HG03108 (cell line): ENCODE data around the gene NAV2.

Experiments
- ATAC-seq: cut with Tn5 transposase; IDR thresholded peaks from one replicate; pipeline ENCODE4 v1.9.1; 2021; ENCODE audit warnings: moderate library complexity; ENCODE audit not compliant: unreplicated experiment

Gene NAV2

GRCh38 chr11:19686234-19686633, 26.4 kb upstream of the NAV2 start:
- ATAC-seq = no peak

DNA sequence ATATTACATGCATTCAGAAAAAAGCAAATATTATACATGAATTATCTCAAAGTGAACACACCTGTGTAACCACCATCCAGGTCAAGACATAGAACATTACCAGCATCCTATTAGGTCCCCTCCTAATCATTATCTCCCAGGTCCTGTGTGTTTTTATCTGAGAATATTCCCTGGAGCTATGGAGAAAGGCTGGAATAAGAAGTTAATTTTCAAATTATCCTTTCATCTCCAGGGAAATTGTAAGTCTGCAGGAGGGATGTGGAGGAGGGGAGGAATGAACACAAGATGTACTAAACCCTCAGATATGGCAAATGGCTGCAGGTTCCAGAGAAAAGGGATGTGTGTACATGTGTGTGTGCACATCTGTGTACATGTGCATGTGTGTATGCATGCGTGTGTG, 25.2 kb upstream of the NAV2 start:
- no peak for ATAC-seq

- no peak for ATAC-seq
These were observed 23.2 kb upstream of the NAV2 start for GRCh38 chr11:19689281-19690000.

DNA sequence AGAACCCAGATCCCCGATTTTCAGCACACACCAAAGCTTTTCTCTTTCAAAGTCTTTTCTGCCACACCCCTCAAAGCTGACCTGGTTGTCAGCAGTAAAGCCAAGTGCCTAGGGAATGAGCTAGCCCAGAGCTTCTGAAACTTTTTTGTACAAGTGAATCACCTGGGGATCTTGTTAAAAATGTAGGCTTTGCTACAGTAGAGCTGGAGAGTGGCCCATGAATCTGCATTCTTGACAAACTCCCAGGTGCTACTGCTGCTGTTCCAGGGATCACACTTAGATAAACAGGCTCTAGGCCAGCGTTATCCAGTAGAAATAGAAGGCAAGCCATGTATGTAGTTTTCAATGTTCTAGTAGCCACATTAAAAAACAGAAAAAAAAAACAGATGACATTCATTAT, 21.8 kb upstream of the NAV2 start:
- no peak for ATAC-seq

- no peak for ATAC-seq
These were observed 20.7 kb upstream of the NAV2 start for GRCh38 chr11:19691815-19692500.

- ATAC-seq = no peak
These were observed 19.5 kb upstream of the NAV2 start for GRCh38 chr11:19693146-19693545.

DNA sequence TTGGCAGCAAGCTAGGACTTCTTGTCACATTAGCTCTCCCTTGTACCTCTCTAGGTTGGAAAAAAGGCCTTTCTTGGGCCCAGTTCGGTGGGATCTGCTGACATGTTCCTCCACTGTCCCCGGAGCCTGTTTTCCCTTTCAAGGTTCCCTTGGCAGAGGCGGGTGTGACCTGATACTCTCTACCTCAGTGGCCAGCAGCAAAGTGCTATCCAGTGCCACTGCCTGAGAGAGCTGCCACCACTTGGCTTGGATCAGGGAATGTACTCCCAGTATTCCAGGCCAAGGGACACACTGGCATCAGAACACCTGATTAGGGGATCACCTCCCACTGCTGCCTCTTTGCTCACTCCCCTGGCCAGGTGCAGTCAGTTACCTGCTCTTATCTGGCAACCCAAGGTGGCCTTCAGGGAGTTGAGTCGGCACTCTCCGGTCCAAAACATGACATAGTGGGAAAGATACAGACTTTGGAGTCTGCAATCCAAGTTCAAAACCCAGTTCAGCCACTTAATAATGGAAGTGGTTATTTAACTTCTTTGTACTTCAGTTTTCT, 17.8 kb upstream of the NAV2 start:
- ATAC-seq = no peak

DNA sequence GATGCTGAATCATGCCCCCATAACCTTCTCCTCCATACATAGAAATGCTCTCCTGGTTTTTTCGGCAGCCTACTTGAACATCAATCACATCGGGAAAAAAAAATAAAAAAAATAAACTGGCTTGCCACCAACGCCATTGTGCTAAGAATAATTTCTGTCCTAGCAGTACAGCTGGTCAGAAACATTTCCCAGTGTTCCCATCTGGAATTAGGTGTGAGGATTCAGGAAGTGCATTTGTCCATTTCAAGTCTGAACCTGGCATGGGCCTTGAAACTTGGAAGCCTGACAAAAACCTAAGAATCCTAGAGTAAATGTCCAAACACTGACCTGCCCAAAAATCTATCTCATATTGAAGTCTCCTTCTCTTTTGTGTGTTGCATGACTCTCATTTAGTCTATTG, 16.6 kb upstream of the NAV2 start:
- no peak for ATAC-seq

- ATAC-seq = no peak
These were observed 15.7 kb upstream of the NAV2 start for GRCh38 chr11:19696904-19697303.

DNA sequence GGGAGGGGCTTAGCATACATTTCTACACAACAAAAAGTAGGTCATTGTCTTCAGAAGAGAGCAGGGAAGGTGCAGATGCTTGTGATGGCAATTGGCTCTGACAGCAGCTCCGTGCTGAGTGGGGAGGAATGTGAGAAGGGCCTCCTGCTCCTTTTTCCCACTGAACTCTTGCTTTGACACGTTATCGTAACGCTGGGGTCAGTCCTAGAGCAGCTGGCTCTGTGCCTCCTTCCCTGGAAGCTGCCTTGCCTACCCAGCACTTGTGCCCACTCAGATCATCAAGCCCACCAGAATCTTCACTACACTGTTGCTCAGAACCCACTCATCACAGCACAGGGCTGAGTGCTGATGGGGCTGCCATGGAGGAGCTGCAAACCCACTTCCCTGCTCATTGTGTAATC, 14.9 kb upstream of the NAV2 start:
- ATAC-seq = no peak

DNA sequence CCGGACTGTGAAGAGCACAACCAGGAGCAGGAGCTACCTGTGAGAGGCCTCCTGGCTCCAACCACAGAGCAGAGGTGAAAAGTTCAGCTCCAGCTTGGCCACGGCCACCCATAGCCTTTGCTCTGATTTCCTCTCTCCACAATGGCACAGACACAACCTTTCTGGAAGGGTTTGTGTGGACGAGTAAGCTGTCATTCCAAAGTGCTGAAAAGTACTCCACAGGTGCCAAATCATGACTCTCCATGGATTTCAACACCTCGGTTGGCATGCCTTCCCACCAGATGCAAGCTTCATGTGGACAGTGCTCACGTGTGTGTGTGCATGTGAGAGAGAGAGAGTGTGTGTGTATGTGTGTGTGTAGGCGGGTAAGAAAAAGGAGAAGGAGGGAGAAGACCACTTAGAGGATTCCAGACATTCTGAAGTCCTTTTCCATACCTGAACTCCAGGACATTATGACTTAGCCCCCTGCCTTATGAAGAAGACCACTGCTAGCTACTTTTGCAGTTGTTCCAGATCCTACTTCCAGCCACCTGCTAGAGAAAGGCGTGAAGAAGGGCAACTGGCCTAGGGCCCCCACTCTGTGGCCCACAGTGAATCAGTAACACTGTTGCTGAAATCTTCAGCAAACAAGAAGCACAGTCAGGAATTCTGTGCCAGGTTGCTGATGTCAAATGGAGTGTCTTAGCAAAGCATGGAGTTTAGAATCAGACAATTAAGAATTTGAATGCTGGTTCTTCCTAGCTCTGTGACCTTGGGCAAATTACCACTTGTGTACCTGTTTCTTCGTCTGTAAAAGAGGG, 13.9 kb upstream of the NAV2 start:
- no peak for ATAC-seq

DNA sequence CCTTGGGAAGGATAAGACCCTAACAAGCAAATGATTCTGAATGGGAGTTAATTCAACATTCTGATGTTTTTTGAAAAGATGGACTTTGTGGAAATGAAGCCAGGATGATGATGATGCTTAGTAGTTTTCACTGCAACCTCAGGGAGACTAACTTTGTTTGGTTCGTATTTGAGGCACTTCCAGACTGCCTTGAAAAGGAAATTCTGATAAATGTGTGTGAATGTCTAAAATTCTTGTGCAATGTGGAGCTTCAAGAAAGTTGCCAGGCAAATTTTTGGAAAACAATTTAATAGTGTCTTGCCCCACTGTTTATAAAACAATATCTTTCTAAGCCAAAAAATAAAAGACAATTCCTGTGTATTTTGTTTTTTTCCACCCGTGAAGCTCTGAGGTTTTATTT, 11.2 kb upstream of the NAV2 start:
- no peak for ATAC-seq

GRCh38 chr11:19702620-19703019, 10.0 kb upstream of the NAV2 start:
- ATAC-seq = no peak

- no peak for ATAC-seq
These were observed 9.4 kb upstream of the NAV2 start for GRCh38 chr11:19703211-19703610.

DNA sequence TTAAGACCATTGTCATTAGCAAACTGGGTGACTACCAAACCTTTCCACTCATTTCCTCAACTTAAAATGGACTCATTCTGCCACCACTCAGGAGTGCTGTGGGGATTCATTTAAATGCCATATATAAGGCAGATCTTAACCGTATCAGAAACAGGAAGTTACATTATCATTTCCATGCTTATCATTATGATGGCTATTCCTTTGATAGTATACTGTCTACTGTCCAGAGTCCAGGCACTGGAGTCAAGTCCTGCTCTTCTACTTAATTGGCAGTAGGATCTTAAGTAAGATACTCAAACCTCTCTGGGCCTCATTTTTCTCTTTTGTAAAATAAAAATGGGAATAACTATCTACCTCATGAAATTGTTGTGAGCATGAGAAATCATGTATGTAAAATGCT, 8.4 kb upstream of the NAV2 start:
- ATAC-seq = no peak

DNA sequence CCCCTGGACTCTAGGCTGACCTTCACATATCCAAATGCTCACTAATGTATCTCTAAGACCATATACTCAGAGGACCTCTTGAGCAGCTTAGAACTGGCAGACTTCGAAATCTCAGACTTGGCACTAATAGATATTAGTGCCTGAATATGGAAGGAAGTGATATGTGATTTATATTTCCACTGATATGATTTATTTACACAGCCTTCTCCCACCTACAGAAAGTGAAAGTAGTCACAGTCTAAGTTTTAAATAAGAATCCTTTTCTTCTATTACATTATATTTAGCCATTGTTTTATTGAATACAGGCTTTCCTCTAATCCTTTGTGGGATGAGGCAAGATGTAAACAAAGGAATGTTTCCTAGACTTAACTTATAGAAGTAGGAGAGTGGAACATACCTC, 6.7 kb upstream of the NAV2 start:
- no peak for ATAC-seq

- no peak for ATAC-seq
These were observed 741 bp upstream of the NAV2 start for GRCh38 chr11:19711911-19712280.

DNA sequence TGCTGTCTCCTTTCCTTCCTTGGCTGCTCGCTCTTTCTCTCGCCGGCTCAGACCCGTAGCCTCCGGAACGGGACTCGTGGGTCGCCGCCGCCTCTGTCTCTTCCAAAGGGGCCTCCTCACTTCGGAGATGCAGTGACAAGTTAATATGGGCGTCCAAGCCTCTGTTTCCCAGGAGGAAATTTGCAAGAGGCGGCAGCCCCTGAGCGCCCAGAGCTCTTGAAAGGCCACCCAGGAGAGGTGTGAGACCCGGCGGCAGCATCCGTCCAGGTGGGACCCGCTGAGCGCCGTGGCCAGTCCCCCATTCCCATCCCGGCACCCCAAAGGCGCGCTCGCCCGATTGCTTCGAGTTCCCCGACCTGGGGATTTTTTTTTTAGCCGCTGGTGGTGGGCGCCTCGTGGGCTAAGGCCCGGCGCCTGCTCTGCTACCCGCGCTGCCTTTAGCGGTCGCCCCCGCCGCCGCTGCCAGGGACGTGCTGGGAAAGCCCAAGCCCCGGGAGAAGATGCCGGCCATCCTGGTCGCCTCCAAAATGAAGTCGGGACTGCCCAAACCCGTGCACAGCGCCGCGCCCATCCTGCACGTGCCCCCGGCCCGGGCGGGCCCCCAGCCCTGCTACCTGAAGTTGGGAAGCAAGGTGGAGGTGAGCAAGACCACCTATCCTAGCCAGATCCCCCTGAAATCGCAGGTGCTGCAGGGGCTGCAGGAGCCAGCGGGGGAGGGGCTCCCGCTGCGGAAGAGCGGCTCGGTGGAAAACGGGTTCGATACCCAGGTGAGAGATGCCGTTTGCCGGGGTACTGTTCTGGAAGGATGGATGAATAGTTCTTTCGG, 772 bp downstream of the NAV2 start:
- ATAC-seq = peak; percentile 11

GRCh38 chr11:19714022-19714386, 1.4 kb downstream of the NAV2 start:
- no peak for ATAC-seq

DNA sequence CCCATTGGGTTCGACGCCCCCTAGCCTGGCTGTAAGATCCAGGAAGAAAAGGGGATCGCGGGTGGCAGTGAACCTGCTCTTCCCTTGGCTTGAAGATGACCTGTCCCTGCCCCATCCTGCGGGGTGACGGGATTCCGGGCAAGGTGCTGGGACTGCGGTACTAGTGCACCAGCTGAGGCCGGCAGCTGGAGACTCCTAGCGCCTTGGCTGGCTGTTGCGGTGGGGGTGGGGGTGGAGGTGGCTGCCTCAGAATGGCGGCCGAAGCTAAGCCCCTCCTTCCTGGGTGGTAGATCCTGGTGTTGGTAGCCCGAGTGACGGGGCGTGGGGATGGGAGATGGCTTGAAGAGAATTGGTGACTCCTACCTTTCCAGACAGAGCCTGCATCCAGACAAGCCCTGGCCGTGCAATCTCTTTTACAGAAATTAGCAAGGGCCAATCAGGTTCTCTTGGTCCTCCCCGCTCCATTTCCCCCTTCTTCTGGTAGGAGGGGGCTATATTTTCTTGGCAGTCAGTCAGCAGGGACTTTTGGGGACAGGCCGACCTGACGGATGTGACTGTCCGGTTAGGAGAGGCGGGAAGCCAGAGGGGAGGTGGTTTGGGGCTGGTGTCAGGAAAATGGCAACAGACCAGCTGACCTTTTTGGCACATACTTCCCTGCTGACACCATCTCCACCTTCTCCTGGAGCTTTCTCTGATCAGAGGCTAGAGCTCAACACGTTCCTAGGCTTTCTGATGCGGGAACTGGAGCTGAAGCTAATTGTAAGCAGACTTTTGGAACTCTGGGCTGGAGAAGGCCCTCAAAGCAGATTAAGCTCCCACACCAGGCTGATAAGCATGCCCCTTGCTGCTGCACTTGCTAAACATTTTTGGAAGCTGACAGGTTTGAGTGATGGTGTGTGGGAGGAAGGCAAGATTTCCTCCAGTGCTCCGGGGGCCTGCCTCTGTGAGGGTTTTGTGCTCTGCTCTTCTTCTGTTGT, 2.0 kb downstream of the NAV2 start:
- no peak for ATAC-seq
